Liver (tissue), 9 donors: Measurements from ENCODE around the gene LMNTD2. TPM values are rescaled to one million over a fixed set of nuclear protein-coding genes. Genes with fewer than 3 reads are reported as not detected.

Source experiments
- DNase-seq: peaks from one replicate; pipeline ENCODE4 v3.0.0-alpha.2; 2017; ENCODE audit warnings: low spot score
- H3K27ac ChIP-seq, 2 donors: one replicate each; pipeline ENCODE4 v1.7.0; 2013; ENCODE audit warnings: inconsistent platforms in 2 of 2, low read length in 2 of 2, control low read depth in 1 of 2, low read depth in 1 of 2, mild to moderate bottlenecking in 1 of 2
- H3K27me3 ChIP-seq, 4 donors: one replicate each; pipeline versions ENCODE4 v1.6.1 to v1.7.0; 2013; ENCODE audit warnings: low read length in 3 of 4, inconsistent platforms in 1 of 4, mild to moderate bottlenecking in 1 of 4, moderate library complexity in 1 of 4; ENCODE audit not compliant: control insufficient read depth in 4 of 4, insufficient read depth in 4 of 4
- H3K36me3 ChIP-seq, 4 donors: one replicate each; pipeline versions ENCODE4 v1.6.1 to v1.7.0; 2013; ENCODE audit warnings: low read length in 3 of 4, mild to moderate bottlenecking in 3 of 4, low read depth in 1 of 4, moderate library complexity in 1 of 4; ENCODE audit not compliant: control insufficient read depth in 4 of 4, insufficient read depth in 3 of 4
- H3K4me1 ChIP-seq, 4 donors: one replicate each; pipeline versions ENCODE4 v1.6.1 to v1.7.0; 2013; ENCODE audit warnings: low read length in 3 of 4, mild to moderate bottlenecking in 3 of 4, moderate library complexity in 1 of 4; ENCODE audit not compliant: control insufficient read depth in 4 of 4, insufficient read depth in 4 of 4
- H3K4me3 ChIP-seq, 3 donors: one replicate each; pipeline versions ENCODE4 v1.6.1 to v1.7.0; 2013; ENCODE audit warnings: low read length in 3 of 3, control low read depth in 1 of 3, low read depth in 1 of 3, mild to moderate bottlenecking in 1 of 3
- H3K9ac ChIP-seq, 2 donors: one replicate each; pipeline ENCODE4 v1.7.0; 2013; ENCODE audit warnings: low read length in 2 of 2, mild to moderate bottlenecking in 2 of 2, moderate library complexity in 2 of 2, control low read depth in 1 of 2, low read depth in 1 of 2
- H3K9me3 ChIP-seq, 4 donors: one replicate each; pipeline versions ENCODE4 v1.6.1 to v1.7.0; 2013; ENCODE audit warnings: low read length in 3 of 4; ENCODE audit not compliant: control insufficient read depth in 4 of 4
- EGR1 ChIP-seq, 2 donors: IDR thresholded peaks; 2 replicates each; pipeline ENCODE4 v1.6.1; 2016 to 2018; ENCODE audit warnings: antibody characterized with exemption in 2 of 2, low read depth in 2 of 2
- FOXA1 ChIP-seq: IDR thresholded peaks from 2 replicates; pipeline ENCODE4 v1.6.1; 2016; ENCODE audit warnings: antibody characterized with exemption
- FOXA2 ChIP-seq: IDR thresholded peaks from 2 replicates; pipeline ENCODE4 v1.6.1; 2016; ENCODE audit warnings: antibody characterized with exemption
- GABPA ChIP-seq, 2 donors: IDR thresholded peaks in 1 of 2; conservative IDR thresholded peaks in 1 of 2; 2 replicates each; pipeline ENCODE4 v1.6.1; 2016; ENCODE audit warnings: antibody characterized with exemption in 2 of 2, mild to moderate bottlenecking in 1 of 2, moderate library complexity in 1 of 2
- HNF4A ChIP-seq, 2 donors: conservative IDR thresholded peaks; 2 replicates each; pipeline ENCODE4 v1.6.1; 2016; ENCODE audit warnings: antibody characterized with exemption in 2 of 2, mild to moderate bottlenecking in 2 of 2
- HNF4G ChIP-seq: IDR thresholded peaks from 2 replicates; pipeline ENCODE4 v1.6.1; 2016; ENCODE audit warnings: antibody characterized with exemption
- JUND ChIP-seq, 2 donors: IDR thresholded peaks; 2 replicates each; pipeline ENCODE4 v1.6.1; 2016; ENCODE audit warnings: antibody characterized with exemption in 2 of 2
- NR2F2 ChIP-seq: IDR thresholded peaks from 2 replicates; pipeline ENCODE4 v1.6.1; 2016; ENCODE audit warnings: antibody characterized with exemption
- RAD21 ChIP-seq, 2 donors: IDR thresholded peaks; 2 replicates each; pipeline ENCODE4 v1.6.1; 2016; ENCODE audit warnings: antibody characterized with exemption in 2 of 2, mild to moderate bottlenecking in 2 of 2
- REST ChIP-seq: IDR thresholded peaks from 2 replicates; pipeline ENCODE4 v1.6.1; 2016; ENCODE audit warnings: antibody characterized with exemption, mild to moderate bottlenecking
- RXRA ChIP-seq, 2 donors: IDR thresholded peaks; 2 replicates each; pipeline ENCODE4 v1.6.1; 2017 to 2018; ENCODE audit warnings: antibody characterized with exemption in 2 of 2, mild to moderate bottlenecking in 1 of 2
- SP1 ChIP-seq: IDR thresholded peaks from 2 replicates; pipeline ENCODE4 v1.6.1; 2018; ENCODE audit warnings: antibody characterized with exemption, mild to moderate bottlenecking
- TAF1 ChIP-seq: conservative IDR thresholded peaks from 2 replicates; pipeline ENCODE4 v1.6.1; 2016; ENCODE audit warnings: antibody characterized with exemption, mild to moderate bottlenecking
- ZBTB33 ChIP-seq: IDR thresholded peaks from 2 replicates; pipeline ENCODE4 v1.6.1; 2016; ENCODE audit warnings: antibody characterized with exemption
- WGBS: extraction: QIAGEN DNeasy Blood & Tissue Kit; methylation state at CpG from one replicate; pipeline ENCODE4 v1.1.7; 2013; 5-methylcytosine and 5-hydroxymethylcytosine counted together
- polyA plus RNA-seq, 2 donors: library from polyadenylated mRNA; stranded (reverse) in 1 of 2; unstranded in 1 of 2; fragments of 200-250 nt in 1 of 2; fragments of >200 nt in 1 of 2; fragmentation: Nextera tagmentation in 1 of 2; extraction: Ambion mirVana in 1 of 2; gene quantifications; one replicate each; pipeline versions ENCODE4 v1.2.1 to v1.2.3, GENCODE V29; 2013 to 2015
- total RNA-seq, 2 donors: library from RNA; depleted of rRNA; stranded (reverse); fragments of >200 nt; gene quantifications; one replicate each; pipeline ENCODE4 v1.2.3, GENCODE V29; 2014
- TF ChIP-seq, protein P1 (sequence below): IDR thresholded peaks from 2 replicates; pipeline ENCODE4 v1.6.1; 2016; ENCODE audit warnings: antibody characterized with exemption
- TF ChIP-seq, protein P2 (sequence below): IDR thresholded peaks from 2 replicates; pipeline ENCODE4 v1.6.1; 2016; ENCODE audit warnings: antibody characterized with exemption
- donor health status: healthy.
- donor health status: healthy.
- donor health status: healthy.
- donor health status: healthy.
- donor health status: healthy.

LMNTD2 gene
- total and polyA plus RNA-seq, 4 donors: 1.2 to 4.6 (median 2.3) TPM

DNA sequence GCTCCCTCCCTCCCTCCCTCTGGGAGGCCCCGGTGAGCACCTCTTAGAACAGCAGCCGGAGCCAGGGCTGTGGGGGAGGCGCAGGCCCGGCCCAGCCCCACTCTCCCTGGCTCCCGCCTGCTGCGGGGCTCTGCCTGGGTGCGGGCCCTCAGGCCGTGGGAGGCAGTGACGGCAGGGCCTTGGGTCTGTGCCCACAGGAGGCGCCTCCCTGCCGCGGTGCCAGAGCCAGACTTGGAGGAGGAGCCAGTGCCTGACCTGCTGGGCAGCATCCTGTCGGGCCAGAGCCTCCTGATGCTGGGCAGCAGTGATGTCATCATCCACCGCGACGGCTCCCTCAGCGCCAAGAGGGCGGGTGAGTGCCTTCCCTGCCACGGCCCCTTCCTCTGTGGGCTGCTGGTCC is 45.7 kb upstream of the LMNTD2 start:
- DNase-seq: no peak
- TF ChIP-seq RXRA (IDR thresholded peaks at IDR 0.05): peak; percentile 13 to 36
- no peak for TF ChIP-seq JUND (IDR thresholded peaks at IDR 0.05)
- peak; percentile 30 for TF ChIP-seq SP1
- peak in 1 of 2 donors; percentile 36 for TF ChIP-seq HNF4A (conservative IDR thresholded peaks at IDR 0.05)
- peak in 1 of 2 donors; percentile 35 for TF ChIP-seq RAD21 (IDR thresholded peaks at IDR 0.05)
- TF ChIP-seq, protein P1, sequence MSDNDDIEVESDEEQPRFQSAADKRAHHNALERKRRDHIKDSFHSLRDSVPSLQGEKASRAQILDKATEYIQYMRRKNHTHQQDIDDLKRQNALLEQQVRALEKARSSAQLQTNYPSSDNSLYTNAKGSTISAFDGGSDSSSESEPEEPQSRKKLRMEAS: no peak
- no peak for TF ChIP-seq EGR1 (IDR thresholded peaks at IDR 0.05; ENCODE audit: low read depth in 2 of 2)
- no peak for TF ChIP-seq FOXA1
- peak; percentile 30 for TF ChIP-seq REST
- H3K27ac ChIP-seq: peak overlapping the region; percentile 1 to 39
- peaks cover 13 to 64% (median 29%) of the 10 kb centered on the region in 4 donors for H3K4me1 ChIP-seq
- H3K27me3 ChIP-seq: no peaks in the 10 kb centered on the region
- WGBS: 46% methylated on average over 19 of the region's 19 CpGs
- H3K36me3 ChIP-seq: peaks cover 34 to 65% (median 37%) of the 10 kb centered on the region in 4 donors
- no peaks in the 10 kb centered on the region for H3K9me3 ChIP-seq
- H3K9ac ChIP-seq: no peak overlapping the region
- no peak overlapping the region for H3K4me3 ChIP-seq

DNA sequence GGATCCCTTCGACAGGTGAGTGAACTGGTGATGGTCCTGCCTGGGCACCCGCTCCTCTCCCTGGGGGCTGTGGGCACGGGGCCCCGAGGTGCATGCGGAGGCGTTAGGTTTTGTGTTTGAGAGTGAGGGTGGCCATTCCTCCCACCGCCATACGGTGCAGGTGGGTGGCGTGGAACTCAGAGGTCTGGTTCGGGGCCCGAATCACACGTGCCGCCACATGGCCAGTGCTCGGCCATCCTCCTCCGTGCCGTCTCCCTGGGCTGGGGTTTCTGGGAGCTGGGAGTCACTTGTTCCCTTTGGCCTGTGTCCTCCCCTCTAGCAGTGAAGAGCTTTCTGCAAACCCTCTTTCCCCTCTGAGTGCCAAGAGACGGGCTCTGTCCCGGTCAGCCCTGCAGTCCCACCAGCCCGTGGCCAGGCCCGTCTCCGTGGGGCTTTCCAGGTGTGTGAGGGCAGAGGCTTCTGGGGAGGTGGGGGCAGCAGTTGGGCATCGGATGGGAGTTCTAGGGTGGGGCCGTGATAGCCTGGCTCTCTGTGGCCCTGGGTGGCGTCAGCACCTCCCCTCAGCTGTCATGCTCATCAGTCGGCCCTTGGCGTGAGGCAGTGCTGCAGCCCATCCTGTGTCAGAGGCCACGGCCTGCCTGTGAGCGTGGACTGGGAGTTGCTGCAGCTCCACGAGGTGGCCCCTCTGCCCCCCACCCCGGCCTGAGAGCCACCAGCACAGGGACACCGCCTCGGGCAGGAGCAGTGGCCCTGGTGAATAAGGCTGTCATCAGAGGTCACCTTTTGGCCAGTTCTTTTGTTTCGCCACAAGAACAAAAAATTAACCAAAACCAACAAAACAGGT is 45.0 kb upstream of the LMNTD2 start:
- Histone ChIP-seq H3K36me3 (peaks cover 33 to 63% (median 37%) of the 10 kb centered on the region in 4 donors), H3K9me3 (no peaks in the 10 kb centered on the region), H3K9ac (no peak overlapping the region), H3K4me3 (no peak overlapping the region), H3K4me1 (peaks cover 10 to 57% (median 22%) of the 10 kb centered on the region in 4 donors), H3K27ac (no peak overlapping the region), H3K27me3 (no peaks in the 10 kb centered on the region)
- TF ChIP-seq, protein P2, sequence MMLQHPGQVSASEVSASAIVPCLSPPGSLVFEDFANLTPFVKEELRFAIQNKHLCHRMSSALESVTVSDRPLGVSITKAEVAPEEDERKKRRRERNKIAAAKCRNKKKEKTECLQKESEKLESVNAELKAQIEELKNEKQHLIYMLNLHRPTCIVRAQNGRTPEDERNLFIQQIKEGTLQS: no peak
- no peak for TF ChIP-seq FOXA1
- TF ChIP-seq GABPA (IDR thresholded peaks at IDR 0.05 in 1 of 2, conservative IDR thresholded peaks at IDR 0.05 in 1 of 2): no peak
- no peak for TF ChIP-seq FOXA2
- no peak for TF ChIP-seq REST
- no peak for TF ChIP-seq NR2F2
- no peak for TF ChIP-seq EGR1 (IDR thresholded peaks at IDR 0.05; ENCODE audit: low read depth in 2 of 2)
- TF ChIP-seq TAF1: no peak
- TF ChIP-seq, protein P1: no peak
- TF ChIP-seq HNF4G: no peak
- TF ChIP-seq ZBTB33: no peak
- no peak for TF ChIP-seq RAD21 (IDR thresholded peaks at IDR 0.05)
- no peak for TF ChIP-seq JUND (IDR thresholded peaks at IDR 0.05)
- WGBS: 92% methylated on average over 33 of the region's 33 CpGs
- DNase-seq: no peak
